HEK293 (cell line): ENCODE results near the gene MAP1S.

ENCODE experiments used
- CTCF ChIA-PET: fragments of 350-600 bp; formaldehyde crosslinking; extraction: SDS; loops from one replicate; lab custom pipeline; 2021; ENCODE audit warnings: antibody characterized with exemption; lab: Yijun Ruan, JAX
- POLR2A ChIA-PET: fragments of 300-600 bp; formaldehyde crosslinking; extraction: SDS; loops from one replicate; lab custom pipeline; 2020; ENCODE audit warnings: antibody characterized with exemption, inconsistent platforms; lab: Yijun Ruan, JAX
- H3K27ac ChIP-seq: fragments of 200-500 bp; sonication (Bioruptor generic); 2 replicates; pipeline ENCODE4 v1.5.1; 2014; ENCODE audit warnings: low read depth, low read length, control low read depth, inconsistent platforms; ENCODE audit errors: extremely low read depth
- H3K36me3 ChIP-seq, 2 experiments: fragments of 200-500 bp in 1 of 2; sonication (Bioruptor generic) in 1 of 2; 1 replicate in 1 of 2; 2 replicates in 1 of 2; pipeline ENCODE4 v1.5.1; 2014 to 2017; ENCODE audit warnings: inconsistent platforms in 2 of 2, low read length in 2 of 2; ENCODE audit not compliant: control insufficient read depth in 2 of 2, insufficient read depth in 1 of 2
- H3K4me1 ChIP-seq: fragments of 200-500 bp; sonication (Bioruptor generic); 2 replicates; pipeline ENCODE4 v1.5.1; 2014; ENCODE audit warnings: mild to moderate bottlenecking, low read length, inconsistent platforms; ENCODE audit not compliant: control insufficient read depth, insufficient read depth
- H3K4me3 ChIP-seq: 2 replicates; pipeline ENCODE4 v1.5.1; 2011; ENCODE audit warnings: low read depth, mild to moderate bottlenecking, control low read depth, low read length, moderate library complexity
- H3K9me3 ChIP-seq: fragments of 200-500 bp; sonication (Bioruptor generic); 2 replicates; pipeline ENCODE4 v1.5.1; 2014; ENCODE audit warnings: low read depth, low read length, inconsistent platforms; ENCODE audit not compliant: control insufficient read depth, insufficient read depth
- CTCF ChIP-seq: fragments of 450-650 bp; formaldehyde crosslinking; IDR thresholded peaks from 2 replicates; pipeline ENCODE4 v1.5.1; 2016; ENCODE audit warnings: missing biosample characterization, missing genetic modification characterization
- GLIS2 ChIP-seq: fragments of 450-650 bp; formaldehyde crosslinking; IDR thresholded peaks from 2 replicates; pipeline ENCODE4 v1.5.1; 2016; ENCODE audit warnings: missing biosample characterization, missing genetic modification characterization
- KLF16 ChIP-seq: fragments of 450-650 bp; formaldehyde crosslinking; IDR thresholded peaks from 2 replicates; pipeline ENCODE4 v1.5.1; 2017; ENCODE audit warnings: missing biosample characterization, missing genetic modification characterization
- MYNN ChIP-seq: fragments of 450-650 bp; formaldehyde crosslinking; IDR thresholded peaks from 2 replicates; pipeline ENCODE4 v1.5.1; 2016; ENCODE audit warnings: missing biosample characterization, missing genetic modification characterization, borderline replicate concordance
- PRDM4 ChIP-seq: fragments of 450-650 bp; formaldehyde crosslinking; IDR thresholded peaks from 2 replicates; pipeline ENCODE4 v1.5.1; 2017; ENCODE audit warnings: missing biosample characterization, missing genetic modification characterization
- ZBTB26 ChIP-seq: fragments of 450-650 bp; formaldehyde crosslinking; optimal IDR thresholded peaks from 2 replicates; pipeline ENCODE3; 2016; ENCODE audit warnings: missing biosample characterization, mild to moderate bottlenecking, missing genetic modification characterization
- ZBTB48 ChIP-seq: fragments of 450-650 bp; formaldehyde crosslinking; IDR thresholded peaks from 2 replicates; pipeline ENCODE4 v1.5.1; 2016; ENCODE audit warnings: missing biosample characterization, missing genetic modification characterization
- ZFP37 ChIP-seq: fragments of 450-650 bp; formaldehyde crosslinking; IDR thresholded peaks from 2 replicates; pipeline ENCODE4 v1.5.1; 2016; ENCODE audit warnings: missing biosample characterization, missing genetic modification characterization
- ZNF211 ChIP-seq: fragments of 450-650 bp; formaldehyde crosslinking; IDR thresholded peaks from 2 replicates; pipeline ENCODE4 v1.5.1; 2016; ENCODE audit warnings: low read depth, missing biosample characterization, missing genetic modification characterization
- ZNF214 ChIP-seq: fragments of 450-650 bp; formaldehyde crosslinking; IDR thresholded peaks from 2 replicates; pipeline ENCODE4 v1.5.1; 2017; ENCODE audit warnings: missing biosample characterization, mild to moderate bottlenecking, missing genetic modification characterization, borderline replicate concordance
- ZNF221 ChIP-seq: fragments of 450-650 bp; formaldehyde crosslinking; IDR thresholded peaks from 2 replicates; pipeline ENCODE4 v1.5.1; 2017; ENCODE audit warnings: missing biosample characterization, missing genetic modification characterization, borderline replicate concordance
- ZNF280C ChIP-seq: fragments of 450-650 bp; formaldehyde crosslinking; IDR thresholded peaks from 2 replicates; pipeline ENCODE4 v1.5.1; 2016; ENCODE audit warnings: missing biosample characterization, missing genetic modification characterization
- ZNF335 ChIP-seq: fragments of 450-650 bp; formaldehyde crosslinking; conservative IDR thresholded peaks from 2 replicates; pipeline ENCODE4 v1.5.1; 2016; ENCODE audit warnings: missing biosample characterization, missing genetic modification characterization
- ZNF561 ChIP-seq: fragments of 450-650 bp; IDR thresholded peaks from 2 replicates; pipeline ENCODE4 v1.5.1; 2018; ENCODE audit warnings: missing biosample characterization, missing genetic modification characterization, borderline replicate concordance
- ZNF600 ChIP-seq: fragments of 450-650 bp; formaldehyde crosslinking; IDR thresholded peaks from 2 replicates; pipeline ENCODE4 v1.5.1; 2016; ENCODE audit warnings: missing biosample characterization, missing genetic modification characterization
- ZNF639 ChIP-seq: fragments of 450-650 bp; formaldehyde crosslinking; IDR thresholded peaks from 2 replicates; pipeline ENCODE4 v1.5.1; 2016; ENCODE audit warnings: missing biosample characterization, missing genetic modification characterization
- ZNF654 ChIP-seq: fragments of 450-650 bp; formaldehyde crosslinking; IDR thresholded peaks from 2 replicates; pipeline ENCODE4 v1.5.1; 2016; ENCODE audit warnings: low read depth, missing biosample characterization, missing genetic modification characterization
- ZNF670 ChIP-seq: fragments of 450-650 bp; formaldehyde crosslinking; IDR thresholded peaks from 2 replicates; pipeline ENCODE4 v1.5.1; 2016; ENCODE audit warnings: missing biosample characterization, missing genetic modification characterization, low read depth
- ZNF692 ChIP-seq: fragments of 450-650 bp; formaldehyde crosslinking; IDR thresholded peaks from 2 replicates; pipeline ENCODE4 v1.5.1; 2016; ENCODE audit warnings: missing biosample characterization, missing genetic modification characterization
- ZNF701 ChIP-seq: fragments of 450-650 bp; formaldehyde crosslinking; IDR thresholded peaks from 2 replicates; pipeline ENCODE4 v1.5.1; 2016; ENCODE audit warnings: missing biosample characterization, missing genetic modification characterization
- ZNF792 ChIP-seq: fragments of 450-650 bp; formaldehyde crosslinking; IDR thresholded peaks from 2 replicates; pipeline ENCODE4 v1.5.1; 2016; ENCODE audit warnings: missing biosample characterization, missing genetic modification characterization
- ZSCAN23 ChIP-seq: fragments of 450-650 bp; formaldehyde crosslinking; IDR thresholded peaks from 2 replicates; pipeline ENCODE4 v1.5.1; 2016; ENCODE audit warnings: missing biosample characterization, missing genetic modification characterization
- ZSCAN30 ChIP-seq: fragments of 450-650 bp; IDR thresholded peaks from 2 replicates; pipeline ENCODE4 v1.5.1; 2018; ENCODE audit warnings: missing biosample characterization, mild to moderate bottlenecking, missing genetic modification characterization, moderate library complexity
- TF ChIP-seq, protein P1 (sequence below): fragments of 450-650 bp; formaldehyde crosslinking; IDR thresholded peaks from 2 replicates; pipeline ENCODE4 v1.5.1; 2016; ENCODE audit warnings: missing biosample characterization, missing genetic modification characterization, low read depth

MAP1S gene

DNA sequence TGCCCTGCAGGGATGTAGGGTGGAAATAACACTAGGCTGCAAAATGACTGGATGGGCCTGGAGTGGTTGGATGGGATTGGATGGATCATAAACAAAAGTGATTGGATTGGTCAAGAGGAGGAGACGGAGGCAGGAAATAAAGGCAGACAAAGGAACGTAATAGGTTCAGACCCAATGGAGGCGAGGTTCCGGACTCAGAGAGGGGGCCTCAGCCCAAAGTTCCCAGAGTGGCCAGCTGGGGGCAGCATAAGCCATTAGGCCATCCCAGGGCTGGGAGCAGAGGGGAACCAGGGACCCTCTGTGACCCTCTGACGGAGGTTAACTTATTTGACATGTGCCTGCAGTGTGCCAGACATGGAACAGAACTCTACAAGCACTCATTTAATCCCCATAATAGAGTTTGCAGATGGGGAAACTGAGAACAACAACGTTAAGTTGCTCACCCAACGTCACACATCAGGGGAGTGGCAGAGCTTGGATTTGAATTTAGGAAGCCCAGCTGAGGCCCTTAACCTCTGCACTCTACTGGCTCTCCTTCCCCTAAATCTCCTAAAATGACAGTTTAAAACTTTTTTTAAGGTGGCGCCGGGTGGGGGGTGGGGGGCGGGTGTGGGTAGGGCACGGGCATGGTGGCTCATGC is 15.3 kb upstream of the MAP1S start:
- Histone ChIP-seq H3K36me3 (no peaks in the 10 kb centered on the region), H3K4me1 (no peaks in the 10 kb centered on the region), H3K4me3 (no peak overlapping the region), H3K27ac (no peak overlapping the region), H3K9me3 (no peaks in the 10 kb centered on the region)
- CTCF ChIA-PET, result interaction anchor here (0.6 to 3.5 kb wide), 16 partner anchors 11 to 913 kb away, joined by 3 to 22 read pairs (median 4); no protein-coding TSS in a partner anchor
- POLR2A ChIA-PET, result interaction anchor here (1.7 kb wide), 1 partner anchor 11 kb away, joined by 5 read pairs; no protein-coding TSS in a partner anchor
- TF ChIP-seq ZNF639 (tag by site-specific recombination) (no peak), ZNF701 (no peak), CTCF (tag by site-specific recombination) (peak; percentile 27; the same call in 1 of the 2 replicates), ZNF280C (tag by site-specific recombination) (no peak), ZNF654 (peak; percentile 52), ZBTB48 (no peak), ZNF335 (no peak), ZNF214 (tag by site-specific recombination) (no peak), ZBTB26 (no peak), MYNN (tag by site-specific recombination) (no peak), PRDM4 (no peak), ZSCAN30 (tag by site-specific recombination) (no peak), ZSCAN23 (tag by site-specific recombination) (no peak), ZNF670 (tag by site-specific recombination) (no peak), ZNF561 (no peak), ZNF600 (tag by site-specific recombination) (0 out of 2 replicates have a peak, but pooled peaks have one; percentile 39), KLF16 (tag by site-specific recombination) (no peak), GLIS2 (tag by site-specific recombination) (no peak), ZNF692 (no peak), ZNF221 (tag by site-specific recombination) (no peak), ZNF792 (tag by site-specific recombination) (no peak), ZFP37 (no peak), ZNF211 (tag by site-specific recombination) (no peak)
- TF ChIP-seq, protein P1, sequence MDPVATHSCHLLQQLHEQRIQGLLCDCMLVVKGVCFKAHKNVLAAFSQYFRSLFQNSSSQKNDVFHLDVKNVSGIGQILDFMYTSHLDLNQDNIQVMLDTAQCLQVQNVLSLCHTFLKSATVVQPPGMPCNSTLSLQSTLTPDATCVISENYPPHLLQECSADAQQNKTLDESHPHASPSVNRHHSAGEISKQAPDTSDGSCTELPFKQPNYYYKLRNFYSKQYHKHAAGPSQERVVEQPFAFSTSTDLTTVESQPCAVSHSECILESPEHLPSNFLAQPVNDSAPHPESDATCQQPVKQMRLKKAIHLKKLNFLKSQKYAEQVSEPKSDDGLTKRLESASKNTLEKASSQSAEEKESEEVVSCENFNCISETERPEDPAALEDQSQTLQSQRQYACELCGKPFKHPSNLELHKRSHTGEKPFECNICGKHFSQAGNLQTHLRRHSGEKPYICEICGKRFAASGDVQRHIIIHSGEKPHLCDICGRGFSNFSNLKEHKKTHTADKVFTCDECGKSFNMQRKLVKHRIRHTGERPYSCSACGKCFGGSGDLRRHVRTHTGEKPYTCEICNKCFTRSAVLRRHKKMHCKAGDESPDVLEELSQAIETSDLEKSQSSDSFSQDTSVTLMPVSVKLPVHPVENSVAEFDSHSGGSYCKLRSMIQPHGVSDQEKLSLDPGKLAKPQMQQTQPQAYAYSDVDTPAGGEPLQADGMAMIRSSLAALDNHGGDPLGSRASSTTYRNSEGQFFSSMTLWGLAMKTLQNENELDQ, result no peak
